ENCODE data around the gene SSTR5. TPM values are rescaled to one million over a fixed set of nuclear protein-coding genes. Genes with fewer than 3 reads are reported as not detected.

Gene SSTR5
- total and polyA plus RNA-seq, 2 experiments from 2014 or later = 0.77 to 1.3 TPM

- 91% methylated on average over 15 of the region's 15 CpGs for WGBS (ENCODE audit: low lambda C conversion rate, missing lambda C conversion rate)
- Histone ChIP-seq H3K4me1 (ENCODE audit: insufficient read depth) (no peaks in the 10 kb centered on the region), H3K79me2 (no peaks in the 10 kb centered on the region), H3K36me3 (replicated peaks; ENCODE audit: insufficient read depth, low read depth) (no peaks in the 10 kb centered on the region), H3K4me3 (no peak overlapping the region), H3K9me3 (ENCODE audit: low read depth) (no peaks in the 10 kb centered on the region), H3K27ac (no peak overlapping the region), H3K27me3 (no peaks in the 10 kb centered on the region), H3K9me2 (replicated peaks; ENCODE audit: insufficient read depth) (no peaks in the 10 kb centered on the region), H2AFZ (no peak overlapping the region), H4K20me1 (ENCODE audit: insufficient read depth, poor library complexity, severe bottlenecking) (no peaks in the 10 kb centered on the region), H3K4me2 (no peak overlapping the region)
- TF ChIP-seq CTCF (IDR thresholded peaks at IDR 0.05; ENCODE audit: poor library complexity) = no peak
- TF ChIP-seq EZH2 (IDR thresholded peaks at IDR 0.05; ENCODE audit: borderline replicate concordance) = no peak
- no peak for TF ChIP-seq EZH2phosphoT487 (IDR thresholded peaks at IDR 0.05; ENCODE audit: low read depth, severe bottlenecking, unreplicated experiment)
- DNase-seq (ENCODE audit: low spot score) = no peak
Measured at GRCh38 chr16:1113889-1114526, 41.5 kb downstream of the SSTR5 start.

GRCh38 chr16:1116693-1117077 is 44.1 kb downstream of the SSTR5 start:
- no peaks in the 10 kb centered on the region for H3K79me2 ChIP-seq
- H3K27ac ChIP-seq = no peak overlapping the region
- H3K4me2 ChIP-seq = no peak overlapping the region
- no peaks in the 10 kb centered on the region for H4K20me1 ChIP-seq (ENCODE audit: insufficient read depth, poor library complexity, severe bottlenecking)
- no peaks in the 10 kb centered on the region for H3K36me3 ChIP-seq (replicated peaks; ENCODE audit: insufficient read depth, low read depth)
- no peaks in the 10 kb centered on the region for H3K9me3 ChIP-seq (ENCODE audit: low read depth)
- 80% methylated on average over 8 of the region's 16 CpGs for WGBS (ENCODE audit: low lambda C conversion rate, missing lambda C conversion rate)
- DNase-seq (ENCODE audit: low spot score) = no peak
- H3K9me2 ChIP-seq (replicated peaks; ENCODE audit: insufficient read depth) = no peaks in the 10 kb centered on the region
- no peaks in the 10 kb centered on the region for H3K27me3 ChIP-seq
- no peak for TF ChIP-seq CTCF (IDR thresholded peaks at IDR 0.05; ENCODE audit: poor library complexity)
- H3K4me3 ChIP-seq = no peak overlapping the region
- no peaks in the 10 kb centered on the region for H3K4me1 ChIP-seq (ENCODE audit: insufficient read depth)
- no peak overlapping the region for H2AFZ ChIP-seq

- no peaks in the 10 kb centered on the region for H3K27me3 ChIP-seq
- H3K9me2 ChIP-seq (replicated peaks; ENCODE audit: insufficient read depth) = no peaks in the 10 kb centered on the region
- no peak overlapping the region for H3K27ac ChIP-seq
- no peak overlapping the region for H3K4me3 ChIP-seq
- H3K9me3 ChIP-seq (ENCODE audit: low read depth) = no peaks in the 10 kb centered on the region
- TF ChIP-seq EZH2phosphoT487 (IDR thresholded peaks at IDR 0.05; ENCODE audit: low read depth, severe bottlenecking, unreplicated experiment) = no peak
- TF ChIP-seq CTCF (IDR thresholded peaks at IDR 0.05; ENCODE audit: poor library complexity) = no peak
- no peak overlapping the region for H3K4me2 ChIP-seq
- H3K79me2 ChIP-seq = no peaks in the 10 kb centered on the region
- H2AFZ ChIP-seq = no peak overlapping the region
- 86% methylated on average over 24 of the region's 34 CpGs for WGBS (ENCODE audit: low lambda C conversion rate, missing lambda C conversion rate)
- DNase-seq (ENCODE audit: low spot score) = no peak
- H3K4me1 ChIP-seq (ENCODE audit: insufficient read depth) = no peaks in the 10 kb centered on the region
- no peaks in the 10 kb centered on the region for H4K20me1 ChIP-seq (ENCODE audit: insufficient read depth, poor library complexity, severe bottlenecking)
- H3K36me3 ChIP-seq (replicated peaks; ENCODE audit: insufficient read depth, low read depth) = no peaks in the 10 kb centered on the region
Measured at GRCh38 chr16:1117176-1117900, 44.8 kb downstream of the SSTR5 start.

Data from hepatocyte (in vitro differentiated cells).